HepG2 (cell line): ENCODE data around the gene UBE2G2. TPM values are rescaled to one million over a fixed set of nuclear protein-coding genes. Genes with fewer than 3 reads are reported as not detected.

Experiments used
- CSRNP1 ChIP-seq: sonication (generic); formaldehyde crosslinking; IDR thresholded peaks from 2 replicates; pipeline ENCODE4 v1.8.1; 2023; ENCODE audit warnings: mild to moderate bottlenecking, missing genetic modification reagents
- DR1 ChIP-seq: sonication (generic); formaldehyde crosslinking; IDR thresholded peaks from 2 replicates; pipeline ENCODE4 v1.8.0; 2021; ENCODE audit warnings: mild to moderate bottlenecking, missing genetic modification reagents, inconsistent platforms
- GATAD2A ChIP-seq: IDR thresholded peaks from 2 replicates; pipeline ENCODE4 v1.6.1; 2016
- HNF1A ChIP-seq, 2 experiments: sonication (generic) in 1 of 2; formaldehyde crosslinking in 1 of 2; IDR thresholded peaks; 2 replicates each; pipeline versions ENCODE4 v1.4.0 to v1.6.1; 2016 to 2020; ENCODE audit warnings: borderline replicate concordance in 1 of 2, low read depth in 1 of 2, mild to moderate bottlenecking in 1 of 2, missing genetic modification reagents in 1 of 2
- HOXA5 ChIP-seq: sonication (generic); formaldehyde crosslinking; IDR thresholded peaks from 2 replicates; pipeline ENCODE4 v1.4.0; 2020; ENCODE audit warnings: missing genetic modification reagents
- KDM2A ChIP-seq: sonication (generic); formaldehyde crosslinking; IDR thresholded peaks from 2 replicates; pipeline ENCODE4 v1.4.0; 2020; ENCODE audit warnings: low read depth, missing genetic modification reagents, borderline replicate concordance
- MED8 ChIP-seq: sonication (generic); formaldehyde crosslinking; IDR thresholded peaks from 2 replicates; pipeline ENCODE4 v1.8.1; 2023; ENCODE audit warnings: mild to moderate bottlenecking, missing genetic modification reagents; ENCODE audit not compliant: insufficient replicate concordance
- NBN ChIP-seq: fragments of 450-650 bp; conservative IDR thresholded peaks from 2 replicates; pipeline ENCODE4 v1.6.1; 2017
- SSRP1 ChIP-seq: IDR thresholded peaks from 2 replicates; pipeline ENCODE4 v1.6.1; 2016; ENCODE audit warnings: control low read depth
- STAG1 ChIP-seq: sonication (generic); formaldehyde crosslinking; IDR thresholded peaks from 2 replicates; pipeline ENCODE4 v1.4.0; 2020; ENCODE audit warnings: missing genetic modification reagents
- TFDP2 ChIP-seq: sonication (generic); formaldehyde crosslinking; IDR thresholded peaks from 2 replicates; pipeline ENCODE4 v1.4.0; 2020; ENCODE audit warnings: missing genetic modification reagents
- UBTF ChIP-seq: sonication (generic); formaldehyde crosslinking; IDR thresholded peaks from 2 replicates; pipeline ENCODE4 v1.4.0; 2020; ENCODE audit warnings: mild to moderate bottlenecking, missing genetic modification reagents
- YEATS4 ChIP-seq: sonication (generic); formaldehyde crosslinking; IDR thresholded peaks from 2 replicates; pipeline ENCODE4 v1.4.0; 2020; ENCODE audit warnings: missing genetic modification reagents, borderline replicate concordance
- ZNF549 ChIP-seq: sonication (generic); formaldehyde crosslinking; IDR thresholded peaks from 2 replicates; pipeline ENCODE4 v1.5.0; 2020; ENCODE audit warnings: missing genetic modification reagents
- ZNF629 ChIP-seq: sonication (generic); formaldehyde crosslinking; conservative IDR thresholded peaks from 2 replicates; pipeline ENCODE4 v1.5.0; 2020; ENCODE audit warnings: missing genetic modification reagents
- ZNF784 ChIP-seq: sonication (generic); formaldehyde crosslinking; IDR thresholded peaks from 2 replicates; pipeline ENCODE4 v1.5.1; 2020; ENCODE audit warnings: missing genetic modification reagents, mild to moderate bottlenecking, borderline replicate concordance
- ZNF883 ChIP-seq: sonication (generic); formaldehyde crosslinking; IDR thresholded peaks from 2 replicates; pipeline ENCODE4 v1.5.1; 2020; ENCODE audit warnings: mild to moderate bottlenecking, missing genetic modification reagents; ENCODE audit errors: not compliant biosample characterization
- ZSCAN22 ChIP-seq: sonication (generic); formaldehyde crosslinking; IDR thresholded peaks from 2 replicates; pipeline ENCODE4 v1.4.0; 2020; ENCODE audit warnings: mild to moderate bottlenecking, missing genetic modification reagents
- polyA plus RNA-seq, 8 experiments: library from polyadenylated mRNA; depleted of rRNA in 3 of 8; stranded (reverse) in 7 of 8; unstranded in 1 of 8; fragments of >200 nt; fragmentation: Illumina TruSeq in 4 of 8; extraction: Trizol in 4 of 8; gene quantifications; 2 replicates each; pipeline versions ENCODE4 v1.2.1 to v1.2.3, GENCODE V29; 2011 to 2016; ENCODE audit warnings: low read depth in 4 of 8, missing spikeins in 1 of 8, mixed read lengths in 1 of 8; ENCODE audit not compliant: insufficient read depth in 1 of 8
- total RNA-seq, 5 experiments: library from RNA; depleted of rRNA; stranded (reverse); fragments of >200 nt; fragmentation: Illumina TruSeq; extraction: Trizol; gene quantifications; 2 replicates each; pipeline ENCODE4 v1.2.3, GENCODE V29; 2016; ENCODE audit warnings: low read depth in 1 of 5

UBE2G2 gene
- total and polyA plus RNA-seq, 2 of the 13 experiments (the other 11 are each of a cell fraction or from before 2014, with no cell fraction given): 55.4 to 92.0 TPM

- TF ChIP-seq MED8 (CRISPR knock-in tag) (no peak), TFDP2 (CRISPR knock-in tag) (peak; percentile 30; the same call in 1 of the 2 replicates), STAG1 (CRISPR knock-in tag) (0 out of 2 replicates have a peak, but pooled peaks have one; percentile 26), ZNF784 (CRISPR knock-in tag) (0 out of 2 replicates have a peak, but pooled peaks have one; percentile 53), DR1 (CRISPR knock-in tag) (0 out of 2 replicates have a peak, but pooled peaks have one; percentile 23), UBTF (CRISPR knock-in tag) (peak; percentile 61), HNF1A (IDR thresholded peaks at IDR 0.05; ENCODE audit: low read depth) (no peak), HNF1A (CRISPR knock-in tag; IDR thresholded peaks at IDR 0.05; ENCODE audit: borderline replicate concordance) (no peak), ZNF883 (CRISPR knock-in tag) (no peak), HOXA5 (CRISPR knock-in tag) (0 out of 2 replicates have a peak, but pooled peaks have one; percentile 31), KDM2A (CRISPR knock-in tag) (peak; percentile 69), SSRP1 (CRISPR knock-in tag) (no peak), ZNF549 (no peak), ZSCAN22 (CRISPR knock-in tag) (no peak), YEATS4 (CRISPR knock-in tag) (peak; percentile 42; the same call in 1 of the 2 replicates), CSRNP1 (CRISPR knock-in tag) (peak; percentile 54; the same call in 1 of the 2 replicates), NBN (no peak), GATAD2A (CRISPR knock-in tag) (no peak), ZNF629 (no peak)
Observed at GRCh38 chr21:44845418-44846223, 44.0 kb upstream of the UBE2G2 start (continued).
